GM12892 (cell line): ENCODE measurements around the gene ECT2L.

Experiments used
- POLR2A ChIP-seq: IDR thresholded peaks from 2 replicates; pipeline ENCODE4 v1.6.1; 2011; ENCODE audit warnings: low read depth, low read length, control low read depth
- POLR2AphosphoS5 ChIP-seq: IDR thresholded peaks from 2 replicates; pipeline ENCODE4 v1.6.1; 2011; ENCODE audit warnings: low read depth, low read length, control low read depth
- TAF1 ChIP-seq: IDR thresholded peaks from 2 replicates; pipeline ENCODE4 v1.6.1; 2011; ENCODE audit warnings: low read depth, mild to moderate bottlenecking, control low read depth, low read length, borderline replicate concordance

DNA sequence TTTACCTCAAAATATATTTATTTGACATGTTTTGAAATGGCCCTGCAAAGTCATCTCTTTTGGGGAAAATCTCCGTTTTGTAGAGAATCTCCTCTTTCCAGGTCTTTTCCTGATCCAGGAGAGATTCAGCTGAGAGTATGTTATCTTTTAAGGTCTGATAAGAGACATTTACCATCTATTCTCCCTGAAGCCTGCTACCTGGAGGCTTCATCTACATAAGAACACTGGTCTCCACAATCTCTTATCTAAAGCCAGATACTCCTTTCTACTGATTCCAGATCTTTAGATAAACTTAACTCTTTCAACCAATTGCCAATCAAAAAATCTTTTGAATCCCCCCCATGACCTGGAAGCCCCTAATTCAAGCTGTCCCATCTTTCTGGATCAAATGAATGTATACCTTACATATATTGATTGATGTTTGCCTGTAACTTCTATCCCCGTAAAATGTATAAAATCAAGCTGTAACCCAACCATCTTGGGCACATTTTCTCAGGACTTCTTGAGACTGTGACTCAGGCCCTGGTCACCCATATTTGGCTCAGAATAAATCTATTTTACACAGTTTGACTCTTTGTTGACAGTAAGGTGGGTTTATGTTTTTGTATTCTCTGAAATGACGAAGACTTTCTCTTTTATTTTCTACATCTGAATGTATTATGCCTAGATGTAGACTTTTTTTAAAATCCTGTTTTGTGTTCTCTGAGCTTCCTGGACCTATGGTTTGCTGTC lies 95.5 kb downstream of the ECT2L start:
- TF ChIP-seq POLR2A (no peak), POLR2AphosphoS5 (no peak), TAF1 (no peak)
